Stomach (tissue), 9 donors: ENCODE measurements around the gene SNRNP25. TPM values are rescaled to one million over a fixed set of nuclear protein-coding genes. Genes with fewer than 3 reads are reported as not detected.

ENCODE experiments used
- DNase-seq, 2 donors: peaks; one replicate each; pipeline versions ENCODE4 v3.0.0 to v3.0.0-alpha.2; 2013 to 2019
- H3K27ac ChIP-seq, 5 donors: fragments of 200-600 bp in 4 of 5; sonication (generic) in 4 of 5; one replicate each; pipeline ENCODE4 v1.5.1; 2013 to 2019; ENCODE audit warnings: mild to moderate bottlenecking in 1 of 5, moderate library complexity in 1 of 5
- H3K27me3 ChIP-seq, 3 donors: fragments of 200-600 bp; sonication (generic); one replicate each; pipeline ENCODE4 v1.5.1; 2017 to 2019; ENCODE audit warnings: mixed run types in 1 of 3
- H3K36me3 ChIP-seq, 4 donors: fragments of 200-600 bp; sonication (generic); 1 replicate in 3 of 4; 2 replicates in 1 of 4; pipeline ENCODE4 v1.5.1; 2016 to 2019
- H3K4me1 ChIP-seq, 4 donors: fragments of 200-600 bp; sonication (generic); one replicate each; pipeline ENCODE4 v1.5.1; 2016 to 2019
- H3K4me3 ChIP-seq, 4 donors: fragments of 200-600 bp; sonication (generic) in 3 of 4; one replicate each; pipeline ENCODE4 v1.5.1; 2016 to 2019; ENCODE audit warnings: mild to moderate bottlenecking in 1 of 4
- H3K9me3 ChIP-seq, 4 donors: fragments of 200-600 bp; sonication (generic); one replicate each; pipeline ENCODE4 v1.5.1; 2016 to 2019
- EP300 ChIP-seq: sonication (generic); formaldehyde crosslinking; IDR thresholded peaks from one replicate; pipeline ENCODE4 v1.6.1; 2017; ENCODE audit warnings: antibody characterized with exemption
- POLR2A ChIP-seq, 4 donors: fragments of 450-650 bp; IDR thresholded peaks; one replicate each; pipeline ENCODE4 v1.6.1; 2016; ENCODE audit warnings: antibody characterized with exemption in 4 of 4, control low read depth in 2 of 4, mild to moderate bottlenecking in 1 of 4, moderate library complexity in 1 of 4
- POLR2AphosphoS5 ChIP-seq, 3 donors: sonication (generic); formaldehyde crosslinking; IDR thresholded peaks; one replicate each; pipeline ENCODE4 v1.6.1; 2016; ENCODE audit warnings: antibody characterized with exemption in 3 of 3
- WGBS, 5 donors: extraction: QIAGEN DNeasy Blood & Tissue Kit in 3 of 5; methylation state at CpG; one replicate each; pipeline versions ENCODE4 v1.1.5 to v1.1.7; 2013 to 2018; 5-methylcytosine and 5-hydroxymethylcytosine counted together
- intact Hi-C: fragments of 100-400 bp; cut with DNase I; formaldehyde crosslinking; loops from one replicate; pipeline ENCODE4 v1.15.1; 2023; ENCODE audit warnings: low total_unique reads
- polyA plus RNA-seq, 3 donors: library from polyadenylated mRNA; stranded (reverse); fragments of 200-250 nt; gene quantifications; one replicate each; pipeline ENCODE4 v1.2.3, GENCODE V29; 2013
- total RNA-seq, 5 donors: library from RNA; depleted of rRNA; stranded (reverse); fragments of >200 nt; gene quantifications; one replicate each; pipeline versions ENCODE4 v1.1.0 to v1.2.3, GENCODE V29; 2014 to 2016
- TF ChIP-seq, protein P1 (sequence below), 7 experiments: fragments of 450-650 bp in 4 of 7; fragments of 200-600 bp in 3 of 7; sonication (generic) in 3 of 7; IDR thresholded peaks; one replicate each; pipeline ENCODE4 v1.5.1; 2016 to 2019; ENCODE audit warnings: antibody characterized with exemption in 7 of 7, control low read depth in 2 of 7, mild to moderate bottlenecking in 1 of 7
- donor health status: healthy with polysubstance abuse.
- donor health status: Bipolar disorder and iron deficiency.
- donor health status: healthy.

The SNRNP25 gene
- total and polyA plus RNA-seq, 8 donors = 2.3 to 40.2 (median 19.3) TPM

DNA sequence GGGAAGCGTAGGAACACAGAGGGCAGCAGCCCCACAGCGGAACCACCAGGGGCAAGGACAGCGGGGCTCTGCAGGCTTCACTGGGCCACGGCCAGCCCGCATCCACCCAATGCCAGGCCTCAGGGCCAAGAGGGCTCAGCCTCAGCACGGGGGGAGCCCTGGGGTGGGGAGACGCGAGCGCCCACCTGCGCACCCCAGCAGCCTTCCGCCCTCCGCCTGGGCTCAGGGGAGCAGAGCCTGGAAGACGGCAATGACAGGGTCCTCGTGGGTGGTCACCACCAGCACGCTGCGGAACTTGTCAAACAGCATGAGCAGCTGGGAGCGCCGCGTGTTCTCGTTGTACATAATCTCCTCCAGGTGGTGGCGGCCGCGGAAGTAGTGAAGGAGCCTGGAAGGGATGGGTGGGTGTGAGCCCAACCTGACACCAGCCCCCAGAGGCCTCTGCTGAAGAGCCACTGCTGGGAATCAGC is 32.9 kb downstream of the SNRNP25 start:
- no peaks in the 10 kb centered on the region for H3K27me3 ChIP-seq
- intact Hi-C loops = no loop called here
- peak overlapping the region in 2 of 5 donors; percentile 62 to 77 for H3K27ac ChIP-seq
- no peaks in the 10 kb centered on the region for H3K9me3 ChIP-seq
- TF ChIP-seq POLR2A (IDR thresholded peaks at IDR 0.05) (no peak), POLR2AphosphoS5 (IDR thresholded peaks at IDR 0.05) (no peak)
- TF ChIP-seq, protein P1, sequence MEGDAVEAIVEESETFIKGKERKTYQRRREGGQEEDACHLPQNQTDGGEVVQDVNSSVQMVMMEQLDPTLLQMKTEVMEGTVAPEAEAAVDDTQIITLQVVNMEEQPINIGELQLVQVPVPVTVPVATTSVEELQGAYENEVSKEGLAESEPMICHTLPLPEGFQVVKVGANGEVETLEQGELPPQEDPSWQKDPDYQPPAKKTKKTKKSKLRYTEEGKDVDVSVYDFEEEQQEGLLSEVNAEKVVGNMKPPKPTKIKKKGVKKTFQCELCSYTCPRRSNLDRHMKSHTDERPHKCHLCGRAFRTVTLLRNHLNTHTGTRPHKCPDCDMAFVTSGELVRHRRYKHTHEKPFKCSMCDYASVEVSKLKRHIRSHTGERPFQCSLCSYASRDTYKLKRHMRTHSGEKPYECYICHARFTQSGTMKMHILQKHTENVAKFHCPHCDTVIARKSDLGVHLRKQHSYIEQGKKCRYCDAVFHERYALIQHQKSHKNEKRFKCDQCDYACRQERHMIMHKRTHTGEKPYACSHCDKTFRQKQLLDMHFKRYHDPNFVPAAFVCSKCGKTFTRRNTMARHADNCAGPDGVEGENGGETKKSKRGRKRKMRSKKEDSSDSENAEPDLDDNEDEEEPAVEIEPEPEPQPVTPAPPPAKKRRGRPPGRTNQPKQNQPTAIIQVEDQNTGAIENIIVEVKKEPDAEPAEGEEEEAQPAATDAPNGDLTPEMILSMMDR (IDR thresholded peaks at IDR 0.05) = no peak
- WGBS, 5 donors = 77 to 86% (median 84%) methylated on average over 15 to 23 of the region's 23 CpGs
- no peak overlapping the region for H3K4me3 ChIP-seq
- H3K36me3 ChIP-seq = peaks cover 45 to 80% (median 73%) of the 10 kb centered on the region in 4 donors
- DNase-seq = no peak
- peaks cover 25 to 40% (median 28%) of the 10 kb centered on the region in 4 donors for H3K4me1 ChIP-seq

DNA sequence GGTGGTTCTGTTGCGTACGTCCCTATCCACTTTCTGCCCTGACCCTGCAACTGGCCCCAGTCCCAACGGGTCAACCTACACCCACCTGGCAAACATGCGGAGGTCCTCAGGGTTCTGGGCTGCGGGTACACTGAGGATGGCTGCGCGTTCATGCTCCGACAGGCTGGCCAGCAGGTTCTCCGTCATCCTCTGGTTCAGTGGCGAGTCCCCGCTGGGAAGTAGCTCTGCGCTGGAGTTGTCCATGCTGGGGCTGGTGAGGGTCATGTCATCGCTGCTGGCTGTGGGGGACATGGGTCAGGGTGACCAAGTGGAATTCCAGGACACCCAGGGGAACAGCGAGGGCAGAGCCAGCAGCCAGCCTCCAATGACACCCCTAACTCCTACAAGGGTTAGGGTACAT is 35.0 kb downstream of the SNRNP25 start:
- DNase-seq = no peak
- Histone ChIP-seq H3K27ac (no peak overlapping the region), H3K4me1 (peaks cover 24 to 38% (median 31%) of the 10 kb centered on the region in 4 donors), H3K4me3 (no peak overlapping the region), H3K36me3 (peaks cover 45 to 77% (median 74%) of the 10 kb centered on the region in 4 donors), H3K9me3 (no peaks in the 10 kb centered on the region), H3K27me3 (no peaks in the 10 kb centered on the region)
- intact Hi-C loops = no loop called here
- 94 to 96% (median 96%) methylated on average over 11 to 14 of the region's 14 CpGs for WGBS, 5 donors
- TF ChIP-seq EP300 (no peak), POLR2A (IDR thresholded peaks at IDR 0.05) (no peak), POLR2AphosphoS5 (IDR thresholded peaks at IDR 0.05) (no peak)
- TF ChIP-seq, protein P1 (IDR thresholded peaks at IDR 0.05) = no peak

DNA sequence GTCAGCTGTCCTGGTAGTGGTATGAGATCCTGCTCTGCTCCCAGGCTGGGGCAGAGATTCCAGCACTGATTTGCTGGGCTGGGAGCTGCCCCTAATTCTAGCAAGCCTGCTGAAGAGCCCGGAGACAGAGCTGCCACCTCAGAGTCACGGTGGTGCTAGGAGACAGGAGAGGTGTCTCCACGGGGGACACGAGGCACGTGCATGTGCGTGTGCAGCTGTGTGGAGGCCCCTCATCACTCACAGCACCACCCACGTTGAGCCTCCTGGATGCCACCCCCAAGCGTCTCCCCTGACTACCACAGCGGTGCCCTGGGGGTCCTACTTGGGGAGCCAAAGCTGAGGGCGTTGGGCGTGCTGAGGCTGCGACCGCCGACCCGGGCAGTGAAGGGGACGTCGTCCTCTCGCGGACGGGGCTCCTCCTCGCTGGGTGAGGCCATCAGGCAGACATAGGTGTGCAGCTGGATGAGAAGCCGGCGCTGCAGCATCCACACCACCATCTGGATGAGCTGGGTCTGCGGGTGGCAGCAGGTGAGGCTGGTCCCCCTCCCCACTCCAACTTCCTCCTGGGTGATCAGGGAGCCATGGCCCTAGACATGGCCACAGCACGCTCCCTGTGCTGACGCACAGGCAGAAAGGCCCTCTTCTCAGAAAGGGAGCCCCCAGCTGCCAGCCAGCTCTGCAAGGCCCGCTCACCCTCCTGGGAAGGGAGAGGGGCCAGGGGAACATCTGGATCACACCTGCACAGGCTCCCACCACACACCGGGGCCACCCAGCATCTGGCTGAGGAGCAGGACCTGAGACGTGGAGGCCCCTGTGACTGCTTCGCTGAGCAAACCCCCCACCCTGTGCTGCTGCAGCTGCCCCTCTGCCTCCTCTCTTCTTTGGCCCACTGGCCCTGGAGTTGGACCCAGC is 36.0 kb downstream of the SNRNP25 start:
- no peak for TF ChIP-seq POLR2A (IDR thresholded peaks at IDR 0.05)
- TF ChIP-seq, protein P1 (IDR thresholded peaks at IDR 0.05) = no peak
- no peak for TF ChIP-seq EP300
- no peak for TF ChIP-seq POLR2AphosphoS5 (IDR thresholded peaks at IDR 0.05)
- peaks cover 14 to 27% (median 20%) of the 10 kb centered on the region in 4 donors for H3K4me1 ChIP-seq
- no peaks in the 10 kb centered on the region for H3K9me3 ChIP-seq
- WGBS, 5 donors = 92 to 95% (median 93%) methylated on average over 15 to 30 of the region's 30 CpGs
- H3K4me3 ChIP-seq = no peak overlapping the region
- no peak overlapping the region for H3K27ac ChIP-seq
- intact Hi-C loops = no loop called here
- H3K27me3 ChIP-seq = no peaks in the 10 kb centered on the region
- peaks cover 45 to 73% (median 70%) of the 10 kb centered on the region in 4 donors for H3K36me3 ChIP-seq
- no peak for DNase-seq

DNA sequence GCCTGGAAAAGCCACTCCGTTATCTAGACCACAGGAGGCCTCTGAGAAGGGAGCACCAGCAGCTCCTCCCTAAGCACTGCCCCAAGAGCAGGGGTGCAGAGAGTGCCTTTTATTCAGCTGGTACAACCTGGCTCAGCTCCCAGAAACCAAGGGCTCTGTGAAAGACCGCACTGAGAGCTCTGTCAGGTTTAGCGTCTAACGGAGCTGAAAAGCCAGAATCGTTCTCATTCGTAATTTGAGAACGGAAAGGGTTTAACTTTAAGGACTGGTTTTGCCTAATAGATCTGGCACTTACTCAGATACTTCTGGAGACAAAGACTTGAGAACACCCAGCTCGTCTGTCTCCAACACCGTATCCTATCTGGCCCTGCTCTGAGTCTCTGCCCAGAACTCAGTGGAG is 37.9 kb downstream of the SNRNP25 start:
- H3K9me3 ChIP-seq = no peaks in the 10 kb centered on the region
- TF ChIP-seq POLR2A (IDR thresholded peaks at IDR 0.05) (no peak), POLR2AphosphoS5 (IDR thresholded peaks at IDR 0.05) (no peak), EP300 (no peak)
- TF ChIP-seq, protein P1 (IDR thresholded peaks at IDR 0.05) = no peak
- peak; percentile 48 to 78 for DNase-seq
- intact Hi-C loops = no loop called here
- H3K27me3 ChIP-seq = no peaks in the 10 kb centered on the region
- H3K36me3 ChIP-seq = peaks cover 28 to 55% (median 53%) of the 10 kb centered on the region in 4 donors
- H3K4me1 ChIP-seq = peaks cover 0 to 14% (median 5%) of the 10 kb centered on the region in 4 donors
- peak overlapping the region in 1 of 5 donors; percentile 35 for H3K27ac ChIP-seq
- H3K4me3 ChIP-seq = no peak overlapping the region
- 29 to 47% (median 35%) methylated on average over 9 of the region's 9 CpGs for WGBS, 5 donors
